ENCODE data around the gene PAX9. TPM values are rescaled to one million over a fixed set of nuclear protein-coding genes. Genes with fewer than 3 reads are reported as not detected.

PAX9 gene
- total RNA-seq, 4 donors from 2014 or later: 0.11 to 1.2 (median 0.64) TPM

DNA sequence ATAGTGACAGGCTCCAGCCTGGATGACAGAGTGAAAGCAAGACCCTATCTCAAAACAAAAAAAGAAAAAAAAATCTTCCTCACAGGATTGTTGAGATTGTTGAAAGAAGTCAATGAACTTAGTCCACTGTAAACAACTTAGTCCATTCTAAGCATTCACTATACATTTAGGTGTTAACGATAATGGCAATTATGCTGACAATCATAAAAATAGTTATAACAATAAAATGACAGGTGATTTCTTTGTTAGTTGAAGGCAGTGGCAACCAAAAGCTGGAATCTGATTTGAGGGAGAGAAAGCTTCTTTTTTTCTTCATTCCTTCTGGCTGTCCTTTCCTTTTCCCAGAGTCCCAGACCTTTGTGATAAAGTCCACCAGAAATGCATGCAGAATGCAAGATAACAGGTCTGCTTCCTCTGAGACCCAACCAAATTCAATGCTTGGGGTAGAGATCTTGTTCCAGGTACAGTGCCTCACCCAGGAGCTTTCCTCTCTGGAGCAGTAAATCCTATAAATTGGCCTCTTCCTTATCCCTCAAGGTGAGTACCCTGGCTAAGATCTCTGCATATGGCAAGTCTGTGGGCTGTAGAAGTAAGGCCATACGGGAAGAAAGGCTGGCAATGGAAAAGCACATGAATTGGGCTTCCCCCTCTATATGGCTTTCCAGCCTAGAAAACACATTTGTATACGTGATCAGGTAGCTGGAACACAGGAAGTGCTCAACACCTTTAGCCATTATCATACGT is 52.5 kb downstream of the PAX9 start:
- H3K4me3 ChIP-seq (ENCODE audit: low read depth, poor library complexity, severe bottlenecking): no peak overlapping the region
- WGBS, 2 donors: 80 to 86% methylated on average over 4 of the region's 4 CpGs
- intact Hi-C loops (cut with DNase I; ENCODE audit: low total_unique reads): no loop called here
- TF ChIP-seq, protein P1, sequence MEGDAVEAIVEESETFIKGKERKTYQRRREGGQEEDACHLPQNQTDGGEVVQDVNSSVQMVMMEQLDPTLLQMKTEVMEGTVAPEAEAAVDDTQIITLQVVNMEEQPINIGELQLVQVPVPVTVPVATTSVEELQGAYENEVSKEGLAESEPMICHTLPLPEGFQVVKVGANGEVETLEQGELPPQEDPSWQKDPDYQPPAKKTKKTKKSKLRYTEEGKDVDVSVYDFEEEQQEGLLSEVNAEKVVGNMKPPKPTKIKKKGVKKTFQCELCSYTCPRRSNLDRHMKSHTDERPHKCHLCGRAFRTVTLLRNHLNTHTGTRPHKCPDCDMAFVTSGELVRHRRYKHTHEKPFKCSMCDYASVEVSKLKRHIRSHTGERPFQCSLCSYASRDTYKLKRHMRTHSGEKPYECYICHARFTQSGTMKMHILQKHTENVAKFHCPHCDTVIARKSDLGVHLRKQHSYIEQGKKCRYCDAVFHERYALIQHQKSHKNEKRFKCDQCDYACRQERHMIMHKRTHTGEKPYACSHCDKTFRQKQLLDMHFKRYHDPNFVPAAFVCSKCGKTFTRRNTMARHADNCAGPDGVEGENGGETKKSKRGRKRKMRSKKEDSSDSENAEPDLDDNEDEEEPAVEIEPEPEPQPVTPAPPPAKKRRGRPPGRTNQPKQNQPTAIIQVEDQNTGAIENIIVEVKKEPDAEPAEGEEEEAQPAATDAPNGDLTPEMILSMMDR (IDR thresholded peaks at IDR 0.05): no peak
- no peak for TF ChIP-seq POLR2A (IDR thresholded peaks at IDR 0.05)
- DNase-seq (ENCODE audit: low spot score in 2 of 2): no peak

DNA sequence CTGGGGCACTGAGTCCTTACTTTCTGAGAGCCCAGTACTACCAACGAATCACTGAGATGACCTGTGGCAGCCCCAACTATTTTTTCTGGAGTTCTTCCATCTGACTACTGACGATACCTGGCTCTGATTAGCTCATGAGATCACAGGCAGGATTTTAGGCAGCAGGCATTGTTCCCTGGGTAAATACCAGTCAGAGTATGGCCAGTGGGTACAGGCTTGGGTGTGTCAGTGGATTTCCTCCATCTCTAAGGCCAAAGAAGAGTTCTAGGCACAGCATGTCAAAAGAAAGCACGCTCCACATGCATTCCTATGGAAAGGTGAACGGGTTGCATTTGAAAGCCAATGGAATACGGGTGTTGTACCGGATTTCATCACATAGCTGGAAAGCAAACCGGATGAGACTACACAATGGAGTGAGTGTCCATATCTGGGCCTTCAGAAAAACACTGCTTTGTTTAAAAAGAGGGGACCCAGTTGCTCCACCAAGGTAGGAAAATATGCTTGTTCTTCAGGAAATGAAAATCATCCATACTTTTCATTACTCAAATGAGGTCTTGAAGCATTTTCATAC is 55.0 kb downstream of the PAX9 start:
- intact Hi-C loops (cut with DNase I; ENCODE audit: low total_unique reads): no loop called here
- H3K4me3 ChIP-seq (ENCODE audit: low read depth, poor library complexity, severe bottlenecking): no peak overlapping the region
- TF ChIP-seq, protein P1 (IDR thresholded peaks at IDR 0.05): no peak
- no peak for TF ChIP-seq POLR2A (IDR thresholded peaks at IDR 0.05)
- DNase-seq (ENCODE audit: low spot score in 2 of 2): no peak
- WGBS, 2 donors: 75 to 78% methylated on average over 7 of the region's 7 CpGs

DNA sequence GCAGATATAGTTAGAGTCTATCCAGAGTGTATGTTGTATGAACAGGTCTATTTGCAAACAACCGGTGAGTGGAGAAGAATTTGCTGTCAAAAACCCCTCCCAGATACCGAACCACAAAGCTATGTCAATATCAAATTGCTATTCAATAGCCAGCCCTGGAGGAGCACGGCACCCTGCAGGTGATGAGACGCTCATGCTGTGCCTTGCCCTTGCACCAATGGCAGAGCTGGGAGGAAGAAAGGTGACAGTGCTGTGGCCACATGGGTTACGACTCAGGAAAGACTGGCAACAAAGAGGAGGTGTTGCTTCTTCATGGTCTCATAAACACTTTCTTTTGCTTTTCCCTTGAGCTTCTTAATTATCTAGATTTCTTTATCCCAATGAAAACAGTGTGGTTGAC is 55.7 kb downstream of the PAX9 start:
- WGBS, 2 donors: 72 to 84% methylated on average over 5 of the region's 5 CpGs
- intact Hi-C loops (cut with DNase I; ENCODE audit: low total_unique reads): no loop called here
- no peak for DNase-seq (ENCODE audit: low spot score in 2 of 2)
- TF ChIP-seq POLR2A (IDR thresholded peaks at IDR 0.05): no peak
- TF ChIP-seq, protein P1 (IDR thresholded peaks at IDR 0.05): no peak
- no peak overlapping the region for H3K4me3 ChIP-seq (ENCODE audit: low read depth, poor library complexity, severe bottlenecking)

DNA sequence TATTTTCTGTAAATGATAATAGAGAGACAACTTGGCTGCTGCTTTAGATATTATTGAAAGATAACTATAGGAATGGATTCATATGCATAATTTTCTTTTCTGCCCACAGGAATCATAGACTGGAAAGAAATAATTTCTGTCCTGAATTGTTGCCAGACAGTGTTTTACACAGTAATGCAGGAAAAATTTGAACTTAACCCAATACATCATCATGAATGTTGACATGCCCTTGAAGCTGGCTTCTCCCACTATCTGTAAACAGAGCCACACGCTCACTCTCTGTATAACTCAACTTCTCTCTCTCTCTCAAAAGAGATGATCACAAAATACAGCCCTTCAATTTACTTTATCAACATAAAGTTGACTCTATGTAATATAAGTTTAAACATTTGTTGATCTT is 56.6 kb downstream of the PAX9 start:
- WGBS, 2 donors: 25 to 45% methylated on average over 1 of the region's 1 CpG
- no peak overlapping the region for H3K4me3 ChIP-seq (ENCODE audit: low read depth, poor library complexity, severe bottlenecking)
- intact Hi-C loops (cut with DNase I; ENCODE audit: low total_unique reads): no loop called here
- no peak for TF ChIP-seq POLR2A (IDR thresholded peaks at IDR 0.05)
- TF ChIP-seq, protein P1 (IDR thresholded peaks at IDR 0.05): no peak
- DNase-seq (ENCODE audit: low spot score in 2 of 2): no peak

DNA sequence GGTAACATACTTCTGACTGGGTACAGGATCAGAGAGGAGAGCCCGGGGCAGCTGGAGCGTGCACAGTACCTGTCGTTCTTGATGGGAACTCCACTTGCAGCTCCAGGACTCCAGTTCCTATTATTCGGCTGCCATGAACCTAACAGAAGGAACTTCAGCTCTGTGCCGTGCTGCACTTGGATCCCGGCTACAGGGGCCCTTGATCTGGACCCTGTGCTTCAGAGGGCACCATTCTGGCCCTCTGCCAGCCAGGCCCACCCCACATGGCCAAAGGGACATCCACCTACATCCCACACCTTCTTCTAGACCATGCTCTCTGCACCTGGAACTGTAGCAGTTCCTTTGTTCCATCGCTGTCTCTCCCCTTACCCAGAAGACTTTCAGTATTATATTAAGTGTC is 58.2 kb downstream of the PAX9 start:
- no peak for TF ChIP-seq POLR2A (IDR thresholded peaks at IDR 0.05)
- TF ChIP-seq, protein P1 (IDR thresholded peaks at IDR 0.05): no peak
- DNase-seq (ENCODE audit: low spot score in 2 of 2): no peak
- no peak overlapping the region for H3K4me3 ChIP-seq (ENCODE audit: low read depth, poor library complexity, severe bottlenecking)
- WGBS, 2 donors: 77 to 80% methylated on average over 7 of the region's 7 CpGs
- intact Hi-C loops (cut with DNase I; ENCODE audit: low total_unique reads): no loop called here
